ENCODE data around the gene ABCC8.

The ABCC8 gene

GRCh38 chr11:17510507-17511206, 34.0 kb upstream of the ABCC8 start:
- Histone ChIP-seq H3K27ac (no peak overlapping the region), H3K36me3 (replicated peaks) (no peaks in the 10 kb centered on the region), H3K4me3 (ENCODE audit: low read depth, low read length) (no peak overlapping the region), H3K27me3 (replicated peaks) (peaks cover 3% of the 10 kb centered on the region)
- DNase-seq: no peak
- in situ Hi-C loops (cut with HindIII; ENCODE audit: low pct_ligation_motif_present, low sequenced_read_pairs): no loop called here
- TF ChIP-seq CTCF (IDR thresholded peaks at IDR 0.05; ENCODE audit: low read depth, low read length, missing control alignments): no peak

- peaks cover 3% of the 10 kb centered on the region for H3K27me3 ChIP-seq (replicated peaks)
- DNase-seq: no peak
- in situ Hi-C loops (cut with HindIII; ENCODE audit: low pct_ligation_motif_present, low sequenced_read_pairs): no loop called here
- H3K36me3 ChIP-seq (replicated peaks): no peaks in the 10 kb centered on the region
- H3K4me3 ChIP-seq (ENCODE audit: low read depth, low read length): no peak overlapping the region
- H3K27ac ChIP-seq: no peak overlapping the region
- TF ChIP-seq CTCF (IDR thresholded peaks at IDR 0.05; ENCODE audit: low read depth, low read length, missing control alignments): no peak
Observed at GRCh38 chr11:17508791-17509190, 32.1 kb upstream of the ABCC8 start.

- H3K27ac ChIP-seq: no peak overlapping the region
- no peak for TF ChIP-seq CTCF (IDR thresholded peaks at IDR 0.05; ENCODE audit: low read depth, low read length, missing control alignments)
- H3K4me3 ChIP-seq (ENCODE audit: low read depth, low read length): no peak overlapping the region
- no peaks in the 10 kb centered on the region for H3K36me3 ChIP-seq (replicated peaks)
- no peak for DNase-seq
- peaks cover 2% of the 10 kb centered on the region for H3K27me3 ChIP-seq (replicated peaks)
- in situ Hi-C loops (cut with HindIII; ENCODE audit: low pct_ligation_motif_present, low sequenced_read_pairs): no loop called here
Observed at GRCh38 chr11:17508306-17508705, 31.7 kb upstream of the ABCC8 start.

GRCh38 chr11:17507773-17508172, 31.1 kb upstream of the ABCC8 start:
- in situ Hi-C loops (cut with HindIII; ENCODE audit: low pct_ligation_motif_present, low sequenced_read_pairs): no loop called here
- DNase-seq: no peak
- Histone ChIP-seq H3K27ac (no peak overlapping the region), H3K27me3 (replicated peaks) (no peaks in the 10 kb centered on the region), H3K36me3 (replicated peaks) (no peaks in the 10 kb centered on the region), H3K4me3 (ENCODE audit: low read depth, low read length) (no peak overlapping the region)
- no peak for TF ChIP-seq CTCF (IDR thresholded peaks at IDR 0.05; ENCODE audit: low read depth, low read length, missing control alignments)

- in situ Hi-C loops (cut with HindIII; ENCODE audit: low pct_ligation_motif_present, low sequenced_read_pairs): no loop called here
- DNase-seq: no peak
- Histone ChIP-seq H3K27ac (no peak overlapping the region), H3K4me3 (ENCODE audit: low read depth, low read length) (no peak overlapping the region), H3K36me3 (replicated peaks) (no peaks in the 10 kb centered on the region), H3K27me3 (replicated peaks) (no peaks in the 10 kb centered on the region)
- no peak for TF ChIP-seq CTCF (IDR thresholded peaks at IDR 0.05; ENCODE audit: low read depth, low read length, missing control alignments)
Observed at GRCh38 chr11:17506942-17507341, 30.3 kb upstream of the ABCC8 start.

GRCh38 chr11:17506314-17506713, 29.7 kb upstream of the ABCC8 start:
- TF ChIP-seq CTCF (IDR thresholded peaks at IDR 0.05; ENCODE audit: low read depth, low read length, missing control alignments): no peak
- no peak overlapping the region for H3K4me3 ChIP-seq (ENCODE audit: low read depth, low read length)
- no peak for DNase-seq
- in situ Hi-C loops (cut with HindIII; ENCODE audit: low pct_ligation_motif_present, low sequenced_read_pairs): no loop called here
- H3K36me3 ChIP-seq (replicated peaks): no peaks in the 10 kb centered on the region
- no peak overlapping the region for H3K27ac ChIP-seq
- H3K27me3 ChIP-seq (replicated peaks): no peaks in the 10 kb centered on the region

Data from brain microvascular endothelial cell (primary cell).